GM12892 (cell line): ENCODE results near the gene LMF1.

Experiments used
- POLR2A ChIP-seq: IDR thresholded peaks from 2 replicates; pipeline ENCODE4 v1.6.1; 2011; ENCODE audit warnings: low read depth, low read length, control low read depth
- POLR2AphosphoS5 ChIP-seq: IDR thresholded peaks from 2 replicates; pipeline ENCODE4 v1.6.1; 2011; ENCODE audit warnings: low read depth, low read length, control low read depth
- TAF1 ChIP-seq: IDR thresholded peaks from 2 replicates; pipeline ENCODE4 v1.6.1; 2011; ENCODE audit warnings: low read depth, mild to moderate bottlenecking, control low read depth, low read length, borderline replicate concordance

- TF ChIP-seq POLR2A (no peak), POLR2AphosphoS5 (no peak), TAF1 (no peak)
These were observed 119.5 kb downstream of the LMF1 start for GRCh38 chr16:851209-851810.
